Calu3 (cell line): ENCODE data around the gene IGFBPL1. TPM values are rescaled to one million over a fixed set of nuclear protein-coding genes. Genes with fewer than 3 reads are reported as not detected.
"Not testable (repeated sequence)": the region's sequence is repeated elsewhere in the genome, so short reads cannot be mapped to it uniquely, and the experiment has no call there.

Source experiments
- BruUV-seq: library from RNA; stranded (reverse); fragments of 400-500 nt; replicated peaks from 2 replicates; lab custom pipeline; 2021; lab: Mats Ljungman, UMichigan
- CTCF ChIA-PET: fragments of 300-600 bp; sonication (Branson Sonifier 250); formaldehyde crosslinking; loops from one replicate; lab custom pipeline; 2022; ENCODE audit warnings: antibody characterized with exemption; lab: Charles Lee
- DNase-seq: peaks from one replicate; pipeline ENCODE4 v3.0.0; 2022
- H3K27ac Mint-ChIP-seq: one replicate; pipeline ENCODE4 v1.8.0; 2022; ENCODE audit warnings: mixed read lengths; ENCODE audit not compliant: unreplicated experiment
- H3K27me3 Mint-ChIP-seq: one replicate; pipeline ENCODE4 v1.8.0; 2022; ENCODE audit warnings: mixed read lengths; ENCODE audit not compliant: unreplicated experiment
- H3K36me3 Mint-ChIP-seq: one replicate; pipeline ENCODE4 v1.8.0; 2022; ENCODE audit warnings: mild to moderate bottlenecking, moderate library complexity, mixed read lengths; ENCODE audit not compliant: insufficient read depth, unreplicated experiment
- H3K4me1 Mint-ChIP-seq: one replicate; pipeline ENCODE4 v1.8.0; 2022; ENCODE audit warnings: mild to moderate bottlenecking, low read depth, mixed read lengths; ENCODE audit not compliant: unreplicated experiment
- H3K4me3 Mint-ChIP-seq: one replicate; pipeline ENCODE4 v1.8.0; 2022; ENCODE audit warnings: mild to moderate bottlenecking, low read depth, moderate library complexity, mixed read lengths; ENCODE audit not compliant: unreplicated experiment
- H3K9me3 Mint-ChIP-seq: one replicate; pipeline ENCODE4 v1.8.0; 2022; ENCODE audit warnings: low read depth, mixed read lengths; ENCODE audit not compliant: unreplicated experiment
- intact Hi-C: fragments of 100-400 bp; cut with micrococcal nuclease; formaldehyde crosslinking; loops from one replicate; pipeline ENCODE4 v1.10.0; 2022; ENCODE audit not compliant: unreplicated experiment
- total RNA-seq: library from RNA; stranded (reverse); gene quantifications from 2 replicates; pipeline ENCODE4 v1.2.3, GENCODE V29; 2022
- TF ChIP-seq, protein P1 (sequence below): fragments of 200-600 bp; IDR thresholded peaks from one replicate; pipeline ENCODE4 v1.8.0; 2022; ENCODE audit warnings: antibody characterized with exemption; ENCODE audit not compliant: unreplicated experiment

The IGFBPL1 gene
- total RNA-seq, 1 experiment from 2014 or later: 2.0 TPM

DNA sequence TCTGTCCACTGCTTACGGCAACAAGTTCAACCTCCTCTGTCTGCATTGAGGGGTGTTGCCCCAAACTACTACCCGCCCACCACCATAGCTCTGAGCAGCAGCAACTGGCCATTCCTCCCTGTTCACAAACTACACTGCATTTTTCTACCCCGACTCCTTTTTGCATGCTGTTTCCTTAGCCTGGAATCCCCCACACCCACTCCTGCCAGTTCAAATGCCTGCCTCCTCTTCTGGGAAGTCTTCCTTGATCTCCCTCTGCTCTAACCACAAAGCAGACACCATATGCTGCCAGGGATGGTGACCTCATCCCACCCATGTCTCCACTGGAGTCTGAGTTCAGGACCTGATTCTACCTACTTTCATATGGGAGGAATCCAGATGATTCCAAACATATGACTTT lies 18.5 kb downstream of the IGFBPL1 start:
- Mint-ChIP-seq H3K9me3 (no peaks in the 10 kb centered on the region), H3K4me1 (no peaks in the 10 kb centered on the region), H3K27me3 (peaks cover 13% of the 10 kb centered on the region), H3K36me3 (no peaks in the 10 kb centered on the region), H3K4me3 (no peak overlapping the region), H3K27ac (no peak overlapping the region)
- BruUV-seq: no TSS peak
- intact Hi-C loops: no loop called here
- TF ChIP-seq, protein P1, sequence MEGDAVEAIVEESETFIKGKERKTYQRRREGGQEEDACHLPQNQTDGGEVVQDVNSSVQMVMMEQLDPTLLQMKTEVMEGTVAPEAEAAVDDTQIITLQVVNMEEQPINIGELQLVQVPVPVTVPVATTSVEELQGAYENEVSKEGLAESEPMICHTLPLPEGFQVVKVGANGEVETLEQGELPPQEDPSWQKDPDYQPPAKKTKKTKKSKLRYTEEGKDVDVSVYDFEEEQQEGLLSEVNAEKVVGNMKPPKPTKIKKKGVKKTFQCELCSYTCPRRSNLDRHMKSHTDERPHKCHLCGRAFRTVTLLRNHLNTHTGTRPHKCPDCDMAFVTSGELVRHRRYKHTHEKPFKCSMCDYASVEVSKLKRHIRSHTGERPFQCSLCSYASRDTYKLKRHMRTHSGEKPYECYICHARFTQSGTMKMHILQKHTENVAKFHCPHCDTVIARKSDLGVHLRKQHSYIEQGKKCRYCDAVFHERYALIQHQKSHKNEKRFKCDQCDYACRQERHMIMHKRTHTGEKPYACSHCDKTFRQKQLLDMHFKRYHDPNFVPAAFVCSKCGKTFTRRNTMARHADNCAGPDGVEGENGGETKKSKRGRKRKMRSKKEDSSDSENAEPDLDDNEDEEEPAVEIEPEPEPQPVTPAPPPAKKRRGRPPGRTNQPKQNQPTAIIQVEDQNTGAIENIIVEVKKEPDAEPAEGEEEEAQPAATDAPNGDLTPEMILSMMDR: no peak
- DNase-seq: no peak
- CTCF ChIA-PET: no interaction called here

DNA sequence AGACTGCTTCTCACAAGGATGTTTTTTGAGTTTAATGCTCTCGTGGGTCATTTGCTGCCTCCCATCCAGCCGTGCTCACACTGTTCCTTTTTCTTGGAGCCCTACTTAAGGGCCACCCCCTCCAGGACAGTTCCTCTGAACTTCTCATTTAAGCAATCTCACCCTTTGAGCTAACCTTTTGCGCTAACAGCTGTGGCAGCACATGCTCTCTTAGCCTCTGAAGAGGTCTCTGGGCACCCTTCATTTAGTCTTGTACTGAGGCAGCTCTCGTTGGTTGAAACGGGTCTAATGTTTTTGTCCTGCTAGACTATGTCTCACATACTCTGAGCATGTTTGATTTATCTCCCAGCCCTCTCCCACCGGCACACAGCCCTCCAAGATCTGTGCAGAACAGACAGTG lies 19.9 kb downstream of the IGFBPL1 start:
- CTCF ChIA-PET: no interaction called here
- TF ChIP-seq, protein P1: no peak
- no peaks in the 10 kb centered on the region for H3K36me3 Mint-ChIP-seq
- H3K27me3 Mint-ChIP-seq: peaks cover 13% of the 10 kb centered on the region
- no peaks in the 10 kb centered on the region for H3K4me1 Mint-ChIP-seq
- H3K9me3 Mint-ChIP-seq: no peaks in the 10 kb centered on the region
- no TSS peak for BruUV-seq
- H3K4me3 Mint-ChIP-seq: no peak overlapping the region
- no peak for DNase-seq
- no peak overlapping the region for H3K27ac Mint-ChIP-seq
- intact Hi-C loops: no loop called here

DNA sequence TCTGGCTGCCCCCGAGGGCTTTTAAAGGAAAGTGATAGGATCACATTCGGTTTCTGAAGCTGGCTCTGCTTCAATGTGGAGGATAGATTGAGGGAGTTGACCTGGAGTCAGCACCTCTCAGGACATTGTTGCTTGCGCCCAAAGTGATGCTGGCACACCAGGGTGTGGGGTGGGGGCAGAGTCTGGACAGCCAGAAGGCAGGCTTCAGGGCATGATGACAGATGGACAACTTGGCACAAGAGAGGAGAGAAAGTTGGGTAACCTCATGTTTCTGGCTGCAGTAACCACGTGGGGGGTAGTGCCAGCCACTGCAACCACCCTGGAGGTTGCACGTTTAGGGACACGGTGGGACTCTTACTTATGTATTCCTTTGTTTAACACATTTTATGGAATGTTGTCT lies 22.3 kb downstream of the IGFBPL1 start:
- TF ChIP-seq, protein P1: no peak
- no peaks in the 10 kb centered on the region for H3K9me3 Mint-ChIP-seq
- no peak overlapping the region for H3K27ac Mint-ChIP-seq
- CTCF ChIA-PET: no interaction called here
- intact Hi-C loops: no loop called here
- H3K4me3 Mint-ChIP-seq: no peak overlapping the region
- H3K36me3 Mint-ChIP-seq: no peaks in the 10 kb centered on the region
- BruUV-seq: no TSS peak
- DNase-seq: no peak
- H3K27me3 Mint-ChIP-seq: peaks cover 13% of the 10 kb centered on the region
- no peaks in the 10 kb centered on the region for H3K4me1 Mint-ChIP-seq

DNA sequence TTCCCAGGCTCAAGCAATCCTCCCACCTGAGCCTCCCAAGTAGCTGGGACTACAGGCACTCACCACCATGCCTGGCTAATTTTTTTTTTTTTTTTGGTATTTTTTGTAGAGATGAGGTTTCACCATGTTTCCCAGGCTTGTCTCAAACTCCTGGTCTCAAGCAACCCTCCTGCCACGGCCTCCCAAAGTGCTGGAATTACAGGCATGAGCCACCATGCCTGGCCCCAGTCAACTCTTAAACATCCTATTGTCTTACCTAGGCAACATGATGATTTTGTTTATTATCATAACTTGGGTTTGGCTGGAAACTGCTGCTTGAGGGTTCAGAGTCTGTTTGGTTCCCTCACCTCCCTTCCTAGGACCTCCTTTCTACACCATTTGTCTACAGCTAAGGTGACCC lies 25.1 kb downstream of the IGFBPL1 start:
- H3K9me3 Mint-ChIP-seq, intact Hi-C loops, H3K4me3 Mint-ChIP-seq, H3K27me3 Mint-ChIP-seq, DNase-seq, H3K27ac Mint-ChIP-seq, H3K4me1 Mint-ChIP-seq, BruUV-seq, H3K36me3 Mint-ChIP-seq: not testable (repeated sequence)
- CTCF ChIA-PET: interaction anchor here (0.7 kb wide), 1 partner anchor 17 kb away, joined by 3 read pairs; no protein-coding TSS in a partner anchor

DNA sequence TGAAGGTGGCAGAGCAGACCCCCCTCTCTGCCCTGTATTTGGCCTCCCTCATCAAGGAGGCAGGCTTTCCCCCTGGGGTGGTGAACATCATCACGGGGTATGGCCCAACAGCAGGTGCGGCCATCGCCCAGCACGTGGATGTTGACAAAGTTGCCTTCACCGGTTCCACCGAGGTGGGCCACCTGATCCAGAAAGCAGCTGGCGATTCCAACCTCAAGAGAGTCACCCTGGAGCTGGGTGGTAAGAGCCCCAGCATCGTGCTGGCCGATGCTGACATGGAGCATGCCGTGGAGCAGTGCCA lies 27.9 kb downstream of the IGFBPL1 start:
- no TSS peak for BruUV-seq
- Mint-ChIP-seq H3K36me3 (peaks cover 12% of the 10 kb centered on the region), H3K4me3 (no peak overlapping the region), H3K27ac (no peak overlapping the region), H3K4me1 (peaks cover 8% of the 10 kb centered on the region), H3K27me3 (no peaks in the 10 kb centered on the region), H3K9me3 (no peaks in the 10 kb centered on the region)
- intact Hi-C loops: no loop called here
- TF ChIP-seq, protein P1: no peak
- CTCF ChIA-PET: no interaction called here
- DNase-seq: no peak
